ENCODE data around the gene LRRC27.

GRCh38 chr10:132306343-132306685, 25.7 kb upstream of the LRRC27 start:
- TF ChIP-seq CTCF (IDR thresholded peaks at IDR 0.05) = no peak
- no peak for TF ChIP-seq POLR2A (IDR thresholded peaks at IDR 0.05)

Measured in breast epithelium (tissue), 3 donors.